ENCODE results near the gene SPP2. TPM values are rescaled to one million over a fixed set of nuclear protein-coding genes. Genes with fewer than 3 reads are reported as not detected.

Gene SPP2, protein sequence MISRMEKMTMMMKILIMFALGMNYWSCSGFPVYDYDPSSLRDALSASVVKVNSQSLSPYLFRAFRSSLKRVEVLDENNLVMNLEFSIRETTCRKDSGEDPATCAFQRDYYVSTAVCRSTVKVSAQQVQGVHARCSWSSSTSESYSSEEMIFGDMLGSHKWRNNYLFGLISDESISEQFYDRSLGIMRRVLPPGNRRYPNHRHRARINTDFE
- total RNA-seq (under 1 TPM in 1 of 7 donors, not detected in 6; 0.34 TPM), polyA plus RNA-seq (not detected)
- long read RNA-seq, donor 1 = 0 reads
- long read RNA-seq, donor 2 = 0 reads
- long read RNA-seq, donor 3 = 0 reads

- 83 to 86% (median 86%) methylated on average over 9 of the region's 9 CpGs for WGBS, 3 donors
- H3K27me3 ChIP-seq = no peaks in the 10 kb centered on the region
- no peaks in the 10 kb centered on the region for H3K36me3 ChIP-seq
- no peaks in the 10 kb centered on the region for H3K9me3 ChIP-seq
- no peak within 1 kb of the TSS for H3K27ac ChIP-seq
- TF ChIP-seq, protein P1, sequence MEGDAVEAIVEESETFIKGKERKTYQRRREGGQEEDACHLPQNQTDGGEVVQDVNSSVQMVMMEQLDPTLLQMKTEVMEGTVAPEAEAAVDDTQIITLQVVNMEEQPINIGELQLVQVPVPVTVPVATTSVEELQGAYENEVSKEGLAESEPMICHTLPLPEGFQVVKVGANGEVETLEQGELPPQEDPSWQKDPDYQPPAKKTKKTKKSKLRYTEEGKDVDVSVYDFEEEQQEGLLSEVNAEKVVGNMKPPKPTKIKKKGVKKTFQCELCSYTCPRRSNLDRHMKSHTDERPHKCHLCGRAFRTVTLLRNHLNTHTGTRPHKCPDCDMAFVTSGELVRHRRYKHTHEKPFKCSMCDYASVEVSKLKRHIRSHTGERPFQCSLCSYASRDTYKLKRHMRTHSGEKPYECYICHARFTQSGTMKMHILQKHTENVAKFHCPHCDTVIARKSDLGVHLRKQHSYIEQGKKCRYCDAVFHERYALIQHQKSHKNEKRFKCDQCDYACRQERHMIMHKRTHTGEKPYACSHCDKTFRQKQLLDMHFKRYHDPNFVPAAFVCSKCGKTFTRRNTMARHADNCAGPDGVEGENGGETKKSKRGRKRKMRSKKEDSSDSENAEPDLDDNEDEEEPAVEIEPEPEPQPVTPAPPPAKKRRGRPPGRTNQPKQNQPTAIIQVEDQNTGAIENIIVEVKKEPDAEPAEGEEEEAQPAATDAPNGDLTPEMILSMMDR (IDR thresholded peaks at IDR 0.05) = no peak
- TF ChIP-seq POLR2A (IDR thresholded peaks at IDR 0.05) = no peak
- no peak for TF ChIP-seq EP300 (IDR thresholded peaks at IDR 0.05)
- H3K4me3 ChIP-seq = no peak within 1 kb of the TSS
- no peak for DNase-seq
- H3K4me1 ChIP-seq (ENCODE audit: insufficient read depth) = no peaks in the 10 kb centered on the region
- intact Hi-C loops (cut with DNase I) = no loop called here
Measured at GRCh38 chr2:234050455-234051135, at the start of gene SPP2. SPP2 (plus strand) TSS chr2:234050702; CDS start chr2:234050787, 85 bp downstream.

DNA sequence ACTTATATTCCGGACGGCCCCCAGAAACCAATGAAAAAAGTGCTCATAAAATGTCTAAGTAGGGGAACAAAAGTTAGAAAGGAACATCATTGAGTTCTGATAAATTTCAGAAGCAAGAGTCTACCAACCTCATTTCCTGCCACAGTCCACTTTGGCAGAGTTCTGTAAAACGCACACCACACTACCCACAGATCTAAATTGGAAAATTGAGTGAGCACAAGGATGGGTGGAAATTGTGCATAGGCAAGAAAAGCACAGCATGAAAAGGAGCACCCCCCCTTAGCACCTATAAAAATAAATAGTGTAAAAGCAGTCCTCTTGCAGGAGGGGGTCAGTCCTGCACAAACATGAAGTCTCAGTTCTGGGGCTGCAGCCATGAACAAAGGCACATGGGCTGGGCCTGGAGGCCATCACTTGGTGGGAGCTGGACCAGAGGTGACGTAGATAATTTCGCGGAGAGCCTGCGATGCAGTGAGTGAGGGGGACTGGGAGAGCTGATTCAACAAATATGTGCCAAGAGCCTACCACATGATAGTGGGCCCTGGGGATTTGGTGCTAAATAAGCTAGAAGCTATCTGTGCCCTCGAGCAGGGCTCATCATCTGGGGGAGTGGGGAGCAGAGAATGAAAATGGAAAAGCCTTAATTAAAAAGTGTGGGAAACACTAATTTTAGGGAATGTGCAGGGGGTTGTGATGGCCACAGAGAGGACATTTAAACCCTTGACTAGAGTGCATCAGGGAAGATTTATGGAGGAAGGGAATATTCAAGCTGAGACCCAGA is 48.9 kb upstream of the SPP2 start:
- intact Hi-C loops (cut with DNase I) = no loop called here
- no peaks in the 10 kb centered on the region for H3K27me3 ChIP-seq
- no peaks in the 10 kb centered on the region for H3K9me3 ChIP-seq
- WGBS, 3 donors = 66 to 77% (median 67%) methylated on average over 8 of the region's 8 CpGs
- H3K4me1 ChIP-seq (ENCODE audit: insufficient read depth) = no peaks in the 10 kb centered on the region
- H3K4me3 ChIP-seq = no peak overlapping the region
- no peak for DNase-seq
- H3K27ac ChIP-seq = no peak overlapping the region
- no peaks in the 10 kb centered on the region for H3K36me3 ChIP-seq
- TF ChIP-seq POLR2A (IDR thresholded peaks at IDR 0.05) (no peak), EP300 (IDR thresholded peaks at IDR 0.05) (no peak)
- TF ChIP-seq, protein P1 (IDR thresholded peaks at IDR 0.05) = no peak

DNA sequence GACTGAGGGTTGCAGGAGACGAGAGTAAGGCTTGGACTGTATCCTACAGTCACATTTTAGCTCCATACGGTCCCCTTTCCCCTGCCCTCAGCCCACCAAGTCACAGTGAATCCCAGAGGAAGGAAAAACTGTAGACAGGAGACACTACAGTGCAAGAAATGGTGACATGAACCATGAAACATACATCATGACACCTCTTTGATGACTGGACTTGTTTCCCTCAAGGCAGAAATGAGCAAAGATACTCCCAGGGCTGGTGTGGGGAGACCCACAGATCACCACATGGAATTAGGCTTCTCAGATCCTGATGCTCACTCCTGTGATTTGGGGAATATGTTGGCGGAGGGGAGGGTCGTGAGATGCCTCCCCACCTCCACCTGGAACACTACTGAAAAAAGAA is 48.2 kb upstream of the SPP2 start:
- Histone ChIP-seq H3K4me3 (no peak overlapping the region), H3K4me1 (ENCODE audit: insufficient read depth) (no peaks in the 10 kb centered on the region), H3K9me3 (no peaks in the 10 kb centered on the region), H3K27ac (no peak overlapping the region), H3K27me3 (no peaks in the 10 kb centered on the region), H3K36me3 (no peaks in the 10 kb centered on the region)
- intact Hi-C loops (cut with DNase I) = no loop called here
- no peak for DNase-seq
- TF ChIP-seq EP300 (IDR thresholded peaks at IDR 0.05) = no peak
- 71 to 79% (median 78%) methylated on average over 4 of the region's 4 CpGs for WGBS, 3 donors

DNA sequence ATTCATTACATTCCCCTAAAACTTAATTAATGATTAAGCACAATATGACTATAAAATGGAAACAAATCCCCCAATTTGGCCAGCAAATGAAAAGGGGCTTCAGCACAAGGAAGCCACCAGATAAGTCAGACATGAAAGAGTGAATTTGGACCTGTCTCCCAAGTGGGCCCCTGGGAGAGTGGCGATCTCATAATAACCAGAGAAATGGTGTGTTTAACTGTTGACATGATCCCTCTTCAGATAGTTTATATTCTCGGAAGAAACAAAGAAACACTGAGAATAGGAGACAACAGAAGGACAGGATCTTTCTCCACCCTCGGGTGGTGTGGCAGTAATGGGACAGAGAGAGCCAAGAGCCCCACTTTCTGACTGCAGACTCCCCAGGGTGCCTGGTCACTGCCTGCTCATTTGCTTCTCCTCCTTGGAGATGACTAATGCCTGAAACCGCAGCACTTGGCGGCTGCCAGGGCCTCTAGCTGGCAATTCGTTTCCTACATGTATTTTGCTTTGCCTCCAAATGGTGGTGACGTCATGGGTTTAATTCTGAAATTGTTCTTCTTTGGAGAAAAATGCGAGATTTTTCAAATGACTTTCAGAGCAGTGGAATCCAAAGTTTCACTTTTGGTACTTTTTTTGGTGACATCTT is 46.4 kb upstream of the SPP2 start:
- Histone ChIP-seq H3K36me3 (no peaks in the 10 kb centered on the region), H3K27ac (no peak overlapping the region), H3K4me1 (ENCODE audit: insufficient read depth) (no peaks in the 10 kb centered on the region), H3K9me3 (no peaks in the 10 kb centered on the region), H3K27me3 (no peaks in the 10 kb centered on the region), H3K4me3 (no peak overlapping the region)
- WGBS, 3 donors = 53 to 55% (median 55%) methylated on average over 8 of the region's 8 CpGs
- TF ChIP-seq POLR2A (IDR thresholded peaks at IDR 0.05) = no peak
- no peak for TF ChIP-seq EP300 (IDR thresholded peaks at IDR 0.05)
- TF ChIP-seq, protein P1 (IDR thresholded peaks at IDR 0.05) = no peak
- intact Hi-C loops (cut with DNase I) = no loop called here
- no peak for DNase-seq
